Suprapubic skin (tissue), 3 donors: ENCODE data around the gene PROSER2.

Source experiments
- CTCF ChIP-seq, 2 donors: fragments of 200-600 bp in 1 of 2; fragments of 450-650 bp in 1 of 2; sonication (generic) in 1 of 2; IDR thresholded peaks; one replicate each; pipeline ENCODE4 v1.5.1; 2016 to 2019; ENCODE audit warnings: antibody characterized with exemption in 2 of 2, mild to moderate bottlenecking in 1 of 2, moderate library complexity in 1 of 2
- POLR2A ChIP-seq, 2 donors: fragments of 450-650 bp; IDR thresholded peaks; one replicate each; pipeline ENCODE4 v1.6.1; 2017; ENCODE audit warnings: antibody characterized with exemption in 2 of 2, mild to moderate bottlenecking in 2 of 2, moderate library complexity in 2 of 2

GRCh38 chr10:11841375-11841774, 18.2 kb downstream of the PROSER2 start:
- TF ChIP-seq CTCF (IDR thresholded peaks at IDR 0.05), result no peak
- TF ChIP-seq POLR2A (IDR thresholded peaks at IDR 0.05), result no peak
